Ovary (tissue), 9 donors: ENCODE data around the gene TMEM272. TPM values are rescaled to one million over a fixed set of nuclear protein-coding genes. Genes with fewer than 3 reads are reported as not detected.

Source experiments
- DNase-seq, 5 donors: peaks; one replicate each; pipeline ENCODE4 v3.0.0-alpha.2; 2019 to 2020
- H3K27ac ChIP-seq, 2 donors: fragments of 200-600 bp; one replicate each; pipeline versions ENCODE4 v1.5.1 to v1.8.0; 2019 to 2022
- H3K27me3 ChIP-seq: fragments of 200-600 bp; one replicate; pipeline ENCODE4 v1.8.0; 2022
- H3K36me3 ChIP-seq: fragments of 200-600 bp; sonication (generic); one replicate; pipeline ENCODE4 v1.5.1; 2019
- H3K4me1 ChIP-seq: one replicate; pipeline ENCODE4 v1.8.1; 2013; ENCODE audit warnings: mild to moderate bottlenecking, moderate library complexity; ENCODE audit not compliant: insufficient read depth
- H3K4me3 ChIP-seq: fragments of 200-600 bp; sonication (generic); one replicate; pipeline ENCODE4 v1.5.1; 2017
- H3K9me3 ChIP-seq, 2 donors: fragments of 200-600 bp in 1 of 2; sonication (generic) in 1 of 2; one replicate each; pipeline versions ENCODE4 v1.5.1 to v1.8.1; 2013 to 2019; ENCODE audit warnings: mild to moderate bottlenecking in 1 of 2, moderate library complexity in 1 of 2
- EP300 ChIP-seq: sonication (generic); formaldehyde crosslinking; IDR thresholded peaks from one replicate; pipeline ENCODE4 v1.6.1; 2017; ENCODE audit warnings: antibody characterized with exemption
- POLR2A ChIP-seq: fragments of 450-650 bp; IDR thresholded peaks from one replicate; pipeline ENCODE4 v1.6.1; 2017; ENCODE audit warnings: antibody characterized with exemption, mild to moderate bottlenecking, moderate library complexity
- WGBS, 3 donors: extraction: QIAGEN DNeasy Blood & Tissue Kit in 1 of 3; methylation state at CpG; one replicate each; pipeline versions ENCODE4 v1.1.5 to v1.1.7; 2013 to 2017; 5-methylcytosine and 5-hydroxymethylcytosine counted together
- intact Hi-C, 4 donors: fragments of 100-400 bp; cut with DNase I; formaldehyde crosslinking; loops; one replicate each; pipeline versions ENCODE4 v1.11.0 to v1.15.1; 2022 to 2023
- polyA plus RNA-seq, 2 donors: library from polyadenylated mRNA; stranded (reverse); fragments of 200-250 nt in 1 of 2; fragments of 350-450 nt in 1 of 2; fragmentation: Illumina TruSeq in 1 of 2; extraction: RNeasy Lipid Tissue Mini Kit (QIAGEN cat#74804) in 1 of 2; gene quantifications; one replicate each; pipeline ENCODE4 v1.2.3, GENCODE V29; 2013 to 2014
- total RNA-seq, 7 donors: library from RNA; depleted of rRNA in 2 of 7; stranded (reverse); fragments of >200 nt in 2 of 7; fragmentation: NEBNext Ultra II Directional in 3 of 7; extraction: Animal tissue kit (Norgen Biotek cat#: 25700) in 3 of 7; gene quantifications; one replicate each; pipeline versions ENCODE4 v1.1.0 to v1.2.4, GENCODE V29; 2016 to 2023
- TF ChIP-seq, protein P1 (sequence below), 3 donors: fragments of 450-650 bp in 2 of 3; fragments of 200-600 bp in 1 of 3; IDR thresholded peaks; one replicate each; pipeline versions ENCODE4 v1.5.1 to v1.8.0; 2016 to 2022; ENCODE audit warnings: antibody characterized with exemption in 3 of 3, mild to moderate bottlenecking in 1 of 3
- donor health status: DM: no; HTN: no; CAD: no; lungs with moderate emphysema.
- donor health status: DM: no; HTN: no; CAD: no.
- donor health status: Bipolar disorder and iron deficiency.
- donor health status: DM: yes; HTN: yes; CAD: no.
- donor health status: DM: no; HTN: no; CAD: no.
- donor health status: DM: yes; HTN: yes; CAD: no.

The TMEM272 gene
- total and polyA plus RNA-seq, 9 donors, result 0.05 to 0.28 (median 0.11) TPM; not detected in 2

DNA sequence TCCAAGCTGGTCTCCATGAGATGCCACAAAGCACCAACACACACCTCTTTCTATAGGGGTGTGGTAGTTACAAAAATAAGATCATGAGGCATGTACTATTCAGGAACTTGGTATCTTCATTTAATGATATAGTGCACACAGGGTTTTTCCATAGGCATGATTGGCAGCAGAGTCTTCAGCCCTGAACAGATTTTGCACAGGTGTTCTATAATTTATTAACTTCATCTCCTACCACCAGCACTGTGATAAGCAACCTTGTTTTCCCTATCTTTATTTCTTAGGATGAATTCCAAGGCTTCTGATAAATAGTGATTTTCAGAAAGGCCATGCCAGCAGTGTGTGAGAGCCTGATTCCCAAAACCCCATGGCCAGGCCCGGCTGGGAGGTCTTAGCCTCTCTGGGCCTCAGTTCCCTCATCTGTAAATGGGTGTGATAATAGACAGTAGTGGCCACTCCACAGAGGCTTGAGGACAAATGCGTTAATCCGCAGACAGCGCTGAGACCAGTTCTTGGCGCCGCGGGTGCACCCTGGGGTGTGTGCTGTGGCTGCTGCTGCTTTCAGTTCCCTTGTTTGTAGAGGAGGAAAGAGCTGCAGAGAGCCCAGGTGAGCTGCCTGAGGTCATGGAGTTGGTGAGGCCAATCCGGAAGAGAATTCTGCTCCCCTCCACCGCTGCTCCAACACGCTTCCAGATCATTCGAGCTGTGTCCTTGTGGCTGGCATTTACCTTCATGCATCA lies 74.1 kb downstream of the TMEM272 start:
- no peaks in the 10 kb centered on the region for H3K27me3 ChIP-seq
- no peaks in the 10 kb centered on the region for H3K36me3 ChIP-seq

DNA sequence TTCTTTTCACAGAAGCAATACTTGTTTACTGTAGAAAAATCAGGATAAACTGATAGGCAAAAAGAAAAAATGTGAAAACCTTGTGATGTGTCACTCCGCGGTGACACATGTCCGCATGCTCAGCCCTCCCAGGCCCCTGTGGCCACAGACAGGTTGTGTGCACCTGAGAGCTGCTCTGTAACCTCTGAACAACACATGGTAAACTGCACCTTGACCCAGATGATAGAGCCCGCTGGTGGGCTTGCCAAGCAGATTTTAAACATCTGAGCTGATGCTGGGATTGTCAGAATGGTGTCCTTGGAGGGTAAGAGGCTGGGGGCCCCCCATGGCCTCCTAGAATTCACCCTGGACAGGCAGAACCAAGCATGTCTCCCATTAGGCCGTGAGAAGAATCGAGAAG lies 74.8 kb downstream of the TMEM272 start:
- TF ChIP-seq EP300 (no peak), POLR2A (no peak)
- TF ChIP-seq, protein P1, sequence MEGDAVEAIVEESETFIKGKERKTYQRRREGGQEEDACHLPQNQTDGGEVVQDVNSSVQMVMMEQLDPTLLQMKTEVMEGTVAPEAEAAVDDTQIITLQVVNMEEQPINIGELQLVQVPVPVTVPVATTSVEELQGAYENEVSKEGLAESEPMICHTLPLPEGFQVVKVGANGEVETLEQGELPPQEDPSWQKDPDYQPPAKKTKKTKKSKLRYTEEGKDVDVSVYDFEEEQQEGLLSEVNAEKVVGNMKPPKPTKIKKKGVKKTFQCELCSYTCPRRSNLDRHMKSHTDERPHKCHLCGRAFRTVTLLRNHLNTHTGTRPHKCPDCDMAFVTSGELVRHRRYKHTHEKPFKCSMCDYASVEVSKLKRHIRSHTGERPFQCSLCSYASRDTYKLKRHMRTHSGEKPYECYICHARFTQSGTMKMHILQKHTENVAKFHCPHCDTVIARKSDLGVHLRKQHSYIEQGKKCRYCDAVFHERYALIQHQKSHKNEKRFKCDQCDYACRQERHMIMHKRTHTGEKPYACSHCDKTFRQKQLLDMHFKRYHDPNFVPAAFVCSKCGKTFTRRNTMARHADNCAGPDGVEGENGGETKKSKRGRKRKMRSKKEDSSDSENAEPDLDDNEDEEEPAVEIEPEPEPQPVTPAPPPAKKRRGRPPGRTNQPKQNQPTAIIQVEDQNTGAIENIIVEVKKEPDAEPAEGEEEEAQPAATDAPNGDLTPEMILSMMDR (IDR thresholded peaks at IDR 0.05), result no peak
- Histone ChIP-seq H3K4me1 (peaks cover 14% of the 10 kb centered on the region), H3K36me3 (no peaks in the 10 kb centered on the region), H3K27ac (peak overlapping the region; percentile 67 to 97), H3K27me3 (no peaks in the 10 kb centered on the region), H3K4me3 (no peak overlapping the region), H3K9me3 (no peaks in the 10 kb centered on the region)
- intact Hi-C loops, result no loop called here
- no peak for DNase-seq
- 71 to 80% (median 73%) methylated on average over 6 of the region's 6 CpGs for WGBS, 3 donors

More for the DNA sequence above, 74.1 kb downstream of the TMEM272 start:
- H3K27ac ChIP-seq, result peak overlapping the region; percentile 67 to 97
- no peaks in the 10 kb centered on the region for H3K9me3 ChIP-seq
- no peak overlapping the region for H3K4me3 ChIP-seq
- TF ChIP-seq POLR2A (no peak), EP300 (no peak)
- TF ChIP-seq, protein P1 (IDR thresholded peaks at IDR 0.05), result no peak
- 91 to 92% (median 92%) methylated on average over 11 of the region's 11 CpGs for WGBS, 3 donors
- no peak for DNase-seq
- intact Hi-C loops, result no loop called here
- H3K4me1 ChIP-seq, result peaks cover 14% of the 10 kb centered on the region

DNA sequence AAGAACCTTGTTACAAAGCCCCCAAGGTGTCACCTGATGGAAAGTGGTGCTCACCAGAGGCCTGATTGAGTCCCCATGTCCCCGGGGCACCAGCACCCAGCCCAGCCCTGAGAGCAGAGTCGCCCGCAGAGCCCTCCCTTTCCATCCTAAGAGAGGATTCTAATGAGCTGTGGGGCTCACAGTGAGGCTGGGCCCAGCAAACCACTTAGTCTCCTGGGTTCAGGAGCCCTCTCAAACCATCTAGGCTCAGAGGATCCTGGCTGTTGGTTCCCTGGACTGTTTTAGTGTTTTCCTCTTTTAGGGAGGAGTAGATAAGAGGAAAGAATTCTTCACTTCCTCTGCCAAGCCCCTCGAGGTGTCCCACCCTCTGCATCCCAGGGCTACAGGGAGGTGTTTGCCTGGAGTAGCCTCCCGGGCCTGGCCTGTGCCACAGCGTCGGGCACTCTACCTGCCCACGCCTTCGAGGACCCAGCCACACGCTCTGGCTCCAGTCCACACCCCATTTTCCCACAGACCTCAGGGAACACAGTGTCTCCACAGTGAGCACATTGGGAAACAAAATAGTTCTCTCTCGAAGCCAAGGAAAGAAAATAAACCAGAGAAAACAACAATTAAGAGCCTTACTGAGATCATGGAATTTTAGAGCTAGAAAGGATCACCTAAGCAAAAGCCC lies 75.4 kb downstream of the TMEM272 start:
- peak in 4 of 5 donors; percentile 83 to 92 (median 88) for DNase-seq
- no peaks in the 10 kb centered on the region for H3K9me3 ChIP-seq
- H3K4me1 ChIP-seq, result peaks cover 18% of the 10 kb centered on the region
- 28 to 30% (median 29%) methylated on average over 11 of the region's 11 CpGs for WGBS, 3 donors
- no peaks in the 10 kb centered on the region for H3K27me3 ChIP-seq
- no peak overlapping the region for H3K4me3 ChIP-seq
- intact Hi-C loops, result no loop called here
- peak overlapping the region; percentile 67 to 97 for H3K27ac ChIP-seq
- TF ChIP-seq, protein P1 (IDR thresholded peaks at IDR 0.05), result no peak
- TF ChIP-seq POLR2A (no peak), EP300 (peak; percentile 86)
- H3K36me3 ChIP-seq, result no peaks in the 10 kb centered on the region

DNA sequence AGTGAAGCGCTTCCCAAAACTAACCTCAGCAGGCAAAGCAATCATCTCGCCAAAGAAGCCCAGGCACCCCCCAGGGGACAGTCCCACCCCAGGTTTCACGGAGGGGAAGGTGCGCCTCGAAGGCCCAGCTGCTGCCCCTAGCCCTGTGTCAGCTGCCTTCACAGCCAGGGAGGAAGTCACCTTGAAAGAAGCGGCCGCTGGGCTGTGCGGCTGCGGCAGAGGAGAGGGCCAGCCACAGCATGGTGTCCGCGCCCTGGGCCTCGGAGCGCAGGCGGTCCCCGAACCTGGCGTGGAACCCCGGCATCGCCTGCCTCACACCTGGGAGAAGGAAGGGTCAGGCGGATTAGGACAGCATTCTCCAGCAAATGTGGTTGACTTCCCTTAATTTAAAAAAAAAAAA lies 76.0 kb downstream of the TMEM272 start:
- intact Hi-C loops, result no loop called here
- no peak overlapping the region for H3K4me3 ChIP-seq
- no peaks in the 10 kb centered on the region for H3K27me3 ChIP-seq
- no peaks in the 10 kb centered on the region for H3K36me3 ChIP-seq
- TF ChIP-seq POLR2A, result no peak
- no peak for TF ChIP-seq EP300
- TF ChIP-seq, protein P1 (IDR thresholded peaks at IDR 0.05), result no peak
- whole genome bisulfite sequencing, 3 donors, result 93 to 95% (median 95%) methylated on average over 19 of the region's 19 CpGs
- DNase-seq, result no peak
- H3K27ac ChIP-seq, result peak overlapping the region; percentile 67 to 97
- peaks cover 20% of the 10 kb centered on the region for H3K4me1 ChIP-seq
- H3K9me3 ChIP-seq, result no peaks in the 10 kb centered on the region
